Naive thymus-derived CD8-positive, alpha-beta T cell (primary cell): ENCODE data around the gene C6orf15. TPM values are rescaled to one million over a fixed set of nuclear protein-coding genes. Genes with fewer than 3 reads are reported as not detected.

Experiments
- ATAC-seq, 2 donors: fragments of 150-1000 bp; cut with Tn5 transposase in 1 of 2; sonication (Bioruptor Pico), chemical (Tn5 transposase) in 1 of 2; 1 replicate in 1 of 2; 2 replicates in 1 of 2; pipeline ENCODE4 v1.10.0; 2021; ENCODE audit warnings: mild to moderate bottlenecking in 2 of 2, moderate library complexity in 2 of 2
- POLR2A ChIA-PET: fragments of 350-600 bp; sonication (Branson Sonifier 250); formaldehyde crosslinking; loops from one replicate; lab custom pipeline; 2021; ENCODE audit warnings: antibody characterized with exemption; lab: Charles Lee
- DNase-seq, 10 donors: peaks; one replicate each; pipeline versions ENCODE4 v3.0.0 to v3.0.0-alpha.2; 2020 to 2022
- H3K27ac Mint-ChIP-seq, 10 donors: one replicate each; pipeline ENCODE4 v1.8.0; 2020 to 2022; ENCODE audit warnings: mild to moderate bottlenecking in 10 of 10, mixed read lengths in 10 of 10, moderate library complexity in 4 of 10, inconsistent platforms in 1 of 10
- H3K27me3 Mint-ChIP-seq, 5 donors: one replicate each; pipeline ENCODE4 v1.8.0; 2021 to 2022; ENCODE audit warnings: mixed read lengths in 5 of 5
- H3K36me3 Mint-ChIP-seq, 3 donors: one replicate each; pipeline ENCODE4 v1.8.0; 2020 to 2022; ENCODE audit warnings: mixed read lengths in 3 of 3, mild to moderate bottlenecking in 2 of 3, inconsistent platforms in 1 of 3
- H3K4me1 Mint-ChIP-seq, 4 donors: one replicate each; pipeline ENCODE4 v1.8.0; 2021 to 2022; ENCODE audit warnings: mixed read lengths in 4 of 4
- H3K4me3 Mint-ChIP-seq, 10 donors: one replicate each; pipeline ENCODE4 v1.8.0; 2020 to 2022; ENCODE audit warnings: mild to moderate bottlenecking in 10 of 10, mixed read lengths in 10 of 10, moderate library complexity in 6 of 10, inconsistent platforms in 1 of 10
- H3K9me3 Mint-ChIP-seq, 9 donors: one replicate each; pipeline ENCODE4 v1.8.0; 2020 to 2022; ENCODE audit warnings: mixed read lengths in 9 of 9, mild to moderate bottlenecking in 3 of 9, inconsistent platforms in 1 of 9, moderate library complexity in 1 of 9
- polyA plus RNA-seq, 3 donors: library from polyadenylated mRNA; unstranded; fragments of 300-500 nt; fragmentation: Illumina TruSeq; gene quantifications; one replicate each; pipeline ENCODE4 v1.2.3, GENCODE V29; 2021
- total RNA-seq, 8 experiments: library from RNA in 2 of 8; stranded (reverse) in 2 of 8; gene quantifications; one replicate each; pipeline ENCODE4 v1.2.3 and lab custom pipeline; 2021 to 2026

The C6orf15 gene
- total and polyA plus RNA-seq, 5 experiments from 2014 or later, result not detected

- H3K36me3 Mint-ChIP-seq, result peaks cover 0 to 31% (median 4%) of the 10 kb centered on the region in 3 donors
- POLR2A ChIA-PET, result interaction anchor here (1.4 kb wide), 1 partner anchor 11 kb away, joined by 4 read pairs; no protein-coding TSS in a partner anchor
- H3K27me3 Mint-ChIP-seq, result no peaks in the 10 kb centered on the region
- no peaks in the 10 kb centered on the region for H3K9me3 Mint-ChIP-seq
- H3K27ac Mint-ChIP-seq, result no peak overlapping the region
- no peak overlapping the region for H3K4me3 Mint-ChIP-seq
- H3K4me1 Mint-ChIP-seq, result peaks cover 0 to 2% (median 0%) of the 10 kb centered on the region in 4 donors
- no peak for DNase-seq
- ATAC-seq, result no peak
Observed at GRCh38 chr6:31144970-31145340, 32.6 kb upstream of the C6orf15 start.

- no peak overlapping the region for H3K4me3 Mint-ChIP-seq
- ATAC-seq (no peak), DNase-seq (no peak)
- peaks cover 0 to 2% (median 0%) of the 10 kb centered on the region in 4 donors for H3K4me1 Mint-ChIP-seq
- POLR2A ChIA-PET, result interaction anchor here (1.4 kb wide), 1 partner anchor 11 kb away, joined by 4 read pairs; no protein-coding TSS in a partner anchor
- no peaks in the 10 kb centered on the region for H3K9me3 Mint-ChIP-seq
- H3K36me3 Mint-ChIP-seq, result peaks cover 0 to 27% (median 4%) of the 10 kb centered on the region in 3 donors
- H3K27ac Mint-ChIP-seq, result peak overlapping the region in 3 of 10 donors; percentile 29 to 59 (median 41)
- H3K27me3 Mint-ChIP-seq, result no peaks in the 10 kb centered on the region
Observed at GRCh38 chr6:31144296-31144969, 32.1 kb upstream of the C6orf15 start.

- Mint-ChIP-seq H3K27ac (no peak overlapping the region), H3K27me3 (no peaks in the 10 kb centered on the region), H3K36me3 (peaks cover 0 to 23% (median 4%) of the 10 kb centered on the region in 3 donors), H3K4me3 (no peak overlapping the region), H3K9me3 (no peaks in the 10 kb centered on the region), H3K4me1 (peaks cover 0 to 2% (median 0%) of the 10 kb centered on the region in 4 donors)
- ATAC-seq (no peak), DNase-seq (no peak)
- POLR2A ChIA-PET, result no interaction called here
Observed at GRCh38 chr6:31143148-31143547, 30.8 kb upstream of the C6orf15 start.

DNA sequence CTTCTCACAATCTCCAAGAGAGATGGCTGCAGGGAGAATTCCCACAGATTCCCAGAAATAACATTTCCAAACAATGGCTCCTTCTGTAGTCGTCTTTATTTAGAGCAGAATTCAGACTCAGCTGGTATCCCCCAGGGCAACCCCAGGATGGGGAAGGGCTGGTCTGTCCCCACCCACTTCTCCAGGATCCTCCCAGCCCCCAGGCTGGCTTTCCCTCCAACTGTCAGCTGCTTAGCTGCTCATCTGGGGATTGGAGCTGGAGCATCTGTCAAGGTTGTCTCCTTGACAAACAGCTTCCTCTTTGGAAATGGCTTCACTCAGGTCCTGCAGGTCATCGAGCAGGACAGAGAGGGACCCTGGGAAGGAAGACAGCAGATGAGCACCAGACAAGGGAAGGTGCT, 30.0 kb upstream of the C6orf15 start:
- H3K4me3 Mint-ChIP-seq, result no peak overlapping the region
- no peak overlapping the region for H3K27ac Mint-ChIP-seq
- H3K4me1 Mint-ChIP-seq, result peaks cover 4 to 6% (median 5%) of the 10 kb centered on the region in 4 donors
- peaks cover 0 to 2% (median 0%) of the 10 kb centered on the region in 5 donors for H3K27me3 Mint-ChIP-seq
- DNase-seq (no peak), ATAC-seq (no peak)
- no peaks in the 10 kb centered on the region for H3K9me3 Mint-ChIP-seq
- POLR2A ChIA-PET, result no interaction called here
- H3K36me3 Mint-ChIP-seq, result peaks cover 0 to 23% (median 4%) of the 10 kb centered on the region in 3 donors

GRCh38 chr6:31140643-31141042, 28.3 kb upstream of the C6orf15 start:
- ATAC-seq (no peak), DNase-seq (no peak)
- Mint-ChIP-seq H3K27me3 (peaks cover 0 to 2% (median 0%) of the 10 kb centered on the region in 5 donors), H3K4me3 (no peak overlapping the region), H3K27ac (peak overlapping the region in 1 of 10 donors; percentile 70), H3K36me3 (peaks cover 0 to 17% (median 4%) of the 10 kb centered on the region in 3 donors), H3K4me1 (peaks cover 4 to 8% (median 6%) of the 10 kb centered on the region in 4 donors), H3K9me3 (no peaks in the 10 kb centered on the region)
- POLR2A ChIA-PET, result no interaction called here

GRCh38 chr6:31139599-31139998, 27.2 kb upstream of the C6orf15 start:
- peaks cover 4 to 8% (median 6%) of the 10 kb centered on the region in 4 donors for H3K4me1 Mint-ChIP-seq
- no peaks in the 10 kb centered on the region for H3K9me3 Mint-ChIP-seq
- POLR2A ChIA-PET, result interaction anchor here (2.0 kb wide), 1 partner anchor 227 kb away, joined by 8 read pairs; no protein-coding TSS in a partner anchor
- H3K36me3 Mint-ChIP-seq, result peaks cover 0 to 7% (median 2%) of the 10 kb centered on the region in 3 donors
- no peak for DNase-seq
- H3K4me3 Mint-ChIP-seq, result no peak overlapping the region
- H3K27ac Mint-ChIP-seq, result peak overlapping the region in 2 of 10 donors; percentile 60 to 73
- H3K27me3 Mint-ChIP-seq, result peaks cover 0 to 2% (median 0%) of the 10 kb centered on the region in 5 donors
- ATAC-seq, result no peak

GRCh38 chr6:31138982-31139381, 26.6 kb upstream of the C6orf15 start, which contains the start of gene PSORS1C2:
Gene PSORS1C2 (minus strand): TSS chr6:31139066. CDS start chr6:31139026, 40 bp downstream.
- H3K4me3 Mint-ChIP-seq, result peak within 1 kb of the TSS in 2 of 10 donors; percentile 41 to 76
- H3K27me3 Mint-ChIP-seq, result peaks cover 0 to 2% (median 0%) of the 10 kb centered on the region in 5 donors
- peaks cover 4 to 8% (median 6%) of the 10 kb centered on the region in 4 donors for H3K4me1 Mint-ChIP-seq
- POLR2A ChIA-PET, result interaction anchor here (0.8 to 2.0 kb wide), 2 partner anchors 54 to 228 kb away, joined by 6 to 8 read pairs; no protein-coding TSS in a partner anchor
- no peak for ATAC-seq
- H3K9me3 Mint-ChIP-seq, result no peaks in the 10 kb centered on the region
- H3K36me3 Mint-ChIP-seq, result peaks cover 0 to 3% (median 2%) of the 10 kb centered on the region in 3 donors
- no peak for DNase-seq
- peak within 1 kb of the TSS in 2 of 10 donors; percentile 60 to 73 for H3K27ac Mint-ChIP-seq

DNA sequence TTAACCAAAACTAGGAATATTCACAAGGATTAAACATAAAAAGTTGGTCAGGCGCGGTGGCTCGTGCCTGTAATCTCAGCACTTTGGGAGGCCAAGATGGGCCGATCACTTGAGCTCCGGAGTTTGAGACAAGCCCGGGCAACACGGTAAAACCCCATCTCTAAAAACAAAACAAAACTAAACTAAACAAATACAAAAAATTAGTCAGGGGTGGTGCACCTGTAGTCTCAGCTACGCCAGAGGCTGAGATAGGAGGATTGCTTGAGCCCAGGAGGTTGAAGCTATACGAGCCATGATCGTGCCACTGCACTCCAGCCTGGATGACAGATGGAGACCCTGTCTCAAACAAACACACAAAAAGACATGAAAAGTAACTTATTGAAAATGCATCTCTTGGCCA, 23.3 kb upstream of the C6orf15 start:
- H3K36me3 Mint-ChIP-seq, result no peaks in the 10 kb centered on the region
- H3K27ac Mint-ChIP-seq, result no peak overlapping the region
- DNase-seq (no peak), ATAC-seq (no peak)
- no peaks in the 10 kb centered on the region for H3K9me3 Mint-ChIP-seq
- POLR2A ChIA-PET, result interaction anchor here (1.0 kb wide), 1 partner anchor 22 kb away, joined by 3 read pairs; the partner anchor contains the start of gene CCHCR1
- peaks cover 0 to 2% (median 0%) of the 10 kb centered on the region in 5 donors for H3K27me3 Mint-ChIP-seq
- no peak overlapping the region for H3K4me3 Mint-ChIP-seq
- H3K4me1 Mint-ChIP-seq, result peaks cover 4 to 8% (median 6%) of the 10 kb centered on the region in 4 donors

- no peak for DNase-seq
- Mint-ChIP-seq H3K36me3 (no peaks in the 10 kb centered on the region), H3K4me3 (no peak overlapping the region), H3K27ac (no peak overlapping the region), H3K9me3 (no peaks in the 10 kb centered on the region), H3K4me1 (peaks cover 9 to 13% (median 10%) of the 10 kb centered on the region in 4 donors), H3K27me3 (peaks cover 0 to 5% (median 1%) of the 10 kb centered on the region in 5 donors)
- no peak for ATAC-seq
- POLR2A ChIA-PET, result interaction anchor here (0.7 to 0.9 kb wide), 2 partner anchors 88 to 336 kb away, joined by 3 to 7 read pairs; no protein-coding TSS in a partner anchor
Observed at GRCh38 chr6:31132806-31133205, 20.4 kb upstream of the C6orf15 start.

DNA sequence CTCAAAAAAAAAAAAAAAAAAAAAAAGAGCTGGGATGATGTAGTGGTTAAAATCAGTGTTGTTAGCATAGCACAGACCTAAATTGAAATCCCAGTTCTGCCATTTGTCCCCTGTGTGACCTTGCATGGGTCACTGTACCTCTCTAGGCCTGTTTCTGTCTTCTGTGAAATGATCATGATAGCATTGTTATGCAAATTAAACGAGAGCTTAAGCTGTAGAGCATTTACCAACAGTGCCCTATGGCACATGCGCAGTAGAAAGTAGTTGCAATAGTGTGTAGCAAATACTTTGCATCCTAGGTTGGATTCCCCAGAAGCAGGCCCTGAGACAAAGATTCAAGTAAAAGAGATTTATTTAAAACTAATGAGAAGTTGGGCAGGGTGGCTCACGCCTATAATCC, 19.2 kb upstream of the C6orf15 start:
- no peak for ATAC-seq
- no peaks in the 10 kb centered on the region for H3K36me3 Mint-ChIP-seq
- H3K27ac Mint-ChIP-seq, result no peak overlapping the region
- H3K9me3 Mint-ChIP-seq, result no peaks in the 10 kb centered on the region
- DNase-seq, result no peak
- H3K4me1 Mint-ChIP-seq, result peaks cover 5 to 9% (median 7%) of the 10 kb centered on the region in 4 donors
- POLR2A ChIA-PET, result interaction anchor here (0.6 to 0.9 kb wide), 2 partner anchors 35 to 87 kb away, joined by 3 read pairs; no protein-coding TSS in a partner anchor
- H3K4me3 Mint-ChIP-seq, result no peak overlapping the region
- H3K27me3 Mint-ChIP-seq, result peaks cover 0 to 5% (median 1%) of the 10 kb centered on the region in 5 donors

DNA sequence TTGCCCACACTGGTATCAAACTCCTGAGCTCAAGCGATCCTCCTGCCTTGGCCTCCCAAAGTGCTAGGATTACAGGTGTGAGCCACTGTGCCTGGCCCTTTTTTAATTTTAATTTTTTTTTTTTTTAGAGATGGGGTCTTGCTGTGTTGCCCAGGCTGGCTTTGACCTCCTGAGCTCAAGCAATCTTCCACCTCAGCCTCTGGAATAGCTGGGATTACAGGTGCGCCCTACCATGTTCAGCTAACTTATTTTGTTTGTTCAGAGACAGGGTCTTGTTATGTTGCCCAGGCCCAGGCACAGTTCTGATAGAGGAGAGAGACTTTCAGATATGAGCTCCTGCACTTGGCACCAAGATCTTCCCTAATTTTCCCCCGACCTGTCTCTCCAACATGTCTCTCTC, 18.4 kb upstream of the C6orf15 start:
- H3K27me3 Mint-ChIP-seq, result peaks cover 0 to 5% (median 1%) of the 10 kb centered on the region in 5 donors
- ATAC-seq (no peak), DNase-seq (no peak)
- peaks cover 5 to 8% (median 7%) of the 10 kb centered on the region in 4 donors for H3K4me1 Mint-ChIP-seq
- no peak overlapping the region for H3K4me3 Mint-ChIP-seq
- no peaks in the 10 kb centered on the region for H3K9me3 Mint-ChIP-seq
- POLR2A ChIA-PET, result interaction anchor here (0.6 to 0.7 kb wide), 2 partner anchors 217 to 225 kb away, joined by 3 read pairs; partner anchors contain the start of gene VARS2
- no peaks in the 10 kb centered on the region for H3K36me3 Mint-ChIP-seq
- H3K27ac Mint-ChIP-seq, result no peak overlapping the region

- Mint-ChIP-seq H3K4me1 (peaks cover 5 to 10% (median 7%) of the 10 kb centered on the region in 4 donors), H3K9me3 (no peaks in the 10 kb centered on the region), H3K36me3 (no peaks in the 10 kb centered on the region), H3K27ac (no peak overlapping the region), H3K4me3 (no peak overlapping the region), H3K27me3 (peaks cover 0 to 5% (median 1%) of the 10 kb centered on the region in 5 donors)
- no peak for DNase-seq
- POLR2A ChIA-PET, result interaction anchor here (1.2 kb wide), 1 partner anchor 28 kb away, joined by 3 read pairs; no protein-coding TSS in a partner anchor
- no peak for ATAC-seq
Observed at GRCh38 chr6:31129130-31129529, 16.8 kb upstream of the C6orf15 start.
